Keratinocyte (primary cell): ENCODE results near the gene ZNF780A.

Source experiments
- EZH2 ChIP-seq: IDR thresholded peaks from one replicate; pipeline ENCODE4 v1.6.1; 2012; ENCODE audit warnings: inconsistent platforms, mild to moderate bottlenecking, low read length, moderate library complexity
- TF ChIP-seq, protein P1 (sequence below), 3 experiments: IDR thresholded peaks in 1 of 3; conservative IDR thresholded peaks in 1 of 3; optimal IDR thresholded peaks in 1 of 3; 2 replicates in 2 of 3; 3 replicates in 1 of 3; pipeline versions ENCODE3 to v1.5.1; 2011; ENCODE audit warnings: low read length in 3 of 3, mild to moderate bottlenecking in 3 of 3, moderate library complexity in 2 of 3, control low read depth in 1 of 3, inconsistent platforms in 1 of 3; ENCODE audit not compliant: insufficient read depth in 2 of 3; ENCODE audit errors: extremely low read depth in 1 of 3

DNA sequence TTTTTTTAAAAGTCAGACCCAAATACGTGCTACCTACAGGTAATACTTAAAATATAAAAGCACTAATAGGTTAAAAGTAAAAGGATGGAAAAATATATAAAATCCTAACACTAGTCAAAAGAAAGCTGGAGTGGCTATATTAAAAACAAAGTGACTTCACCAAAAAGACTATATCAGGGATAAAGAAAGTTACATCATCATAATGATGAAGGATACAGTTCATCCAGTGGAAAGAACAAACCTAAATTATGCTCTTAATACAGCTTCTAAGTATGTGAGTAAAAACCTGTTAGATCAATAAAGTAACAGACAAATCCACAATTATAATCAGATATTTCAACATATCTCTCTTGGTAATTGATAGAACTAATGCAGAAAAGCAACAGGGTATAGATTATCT, 33.6 kb downstream of the ZNF780A start:
- TF ChIP-seq, protein P1, sequence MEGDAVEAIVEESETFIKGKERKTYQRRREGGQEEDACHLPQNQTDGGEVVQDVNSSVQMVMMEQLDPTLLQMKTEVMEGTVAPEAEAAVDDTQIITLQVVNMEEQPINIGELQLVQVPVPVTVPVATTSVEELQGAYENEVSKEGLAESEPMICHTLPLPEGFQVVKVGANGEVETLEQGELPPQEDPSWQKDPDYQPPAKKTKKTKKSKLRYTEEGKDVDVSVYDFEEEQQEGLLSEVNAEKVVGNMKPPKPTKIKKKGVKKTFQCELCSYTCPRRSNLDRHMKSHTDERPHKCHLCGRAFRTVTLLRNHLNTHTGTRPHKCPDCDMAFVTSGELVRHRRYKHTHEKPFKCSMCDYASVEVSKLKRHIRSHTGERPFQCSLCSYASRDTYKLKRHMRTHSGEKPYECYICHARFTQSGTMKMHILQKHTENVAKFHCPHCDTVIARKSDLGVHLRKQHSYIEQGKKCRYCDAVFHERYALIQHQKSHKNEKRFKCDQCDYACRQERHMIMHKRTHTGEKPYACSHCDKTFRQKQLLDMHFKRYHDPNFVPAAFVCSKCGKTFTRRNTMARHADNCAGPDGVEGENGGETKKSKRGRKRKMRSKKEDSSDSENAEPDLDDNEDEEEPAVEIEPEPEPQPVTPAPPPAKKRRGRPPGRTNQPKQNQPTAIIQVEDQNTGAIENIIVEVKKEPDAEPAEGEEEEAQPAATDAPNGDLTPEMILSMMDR (optimal IDR thresholded peaks at IDR 0.05 in 1 of 3, IDR thresholded peaks at IDR 0.05 in 1 of 3, conservative IDR thresholded peaks at IDR 0.05 in 1 of 3; ENCODE audit: extremely low read depth in 1 of 3, insufficient read depth in 2 of 3, low read length in 3 of 3) = no peak
- TF ChIP-seq EZH2 = no peak
